PFSK-1 (cell line): ENCODE data around the gene DDHD1.
A peak's percentile ranks its signal among the peaks of the same experiment; 100 is the strongest.

Source experiments
- FOXP2 ChIP-seq: optimal IDR thresholded peaks from 2 replicates; pipeline ENCODE3; 2011; ENCODE audit warnings: borderline replicate concordance, control low read depth, inconsistent platforms; ENCODE audit not compliant: insufficient read depth; ENCODE audit errors: extremely low read length, extremely low read depth
- POLR2AphosphoS5 ChIP-seq: IDR thresholded peaks from 2 replicates; pipeline ENCODE4 v1.6.1; 2012; ENCODE audit warnings: low read depth, mild to moderate bottlenecking, control low read depth, low read length, moderate library complexity
- SIN3A ChIP-seq: IDR thresholded peaks from 2 replicates; pipeline ENCODE4 v1.6.1; 2012; ENCODE audit warnings: mild to moderate bottlenecking, low read length, moderate library complexity, borderline replicate concordance; ENCODE audit not compliant: insufficient read depth
- TAF1 ChIP-seq: IDR thresholded peaks from 2 replicates; pipeline ENCODE4 v1.6.1; 2012; ENCODE audit warnings: low read length, control low read depth, borderline replicate concordance; ENCODE audit not compliant: insufficient read depth
- TF ChIP-seq, protein P1 (sequence below), 2 experiments: IDR thresholded peaks; 2 replicates each; pipeline versions ENCODE4 v1.6.1 to v1.8.0; 2011 to 2012; ENCODE audit warnings: low read depth in 2 of 2, low read length in 2 of 2, control low read depth in 1 of 2, inconsistent platforms in 1 of 2, mild to moderate bottlenecking in 1 of 2, moderate library complexity in 1 of 2; ENCODE audit not compliant: insufficient read depth in 1 of 2

Gene DDHD1

DNA sequence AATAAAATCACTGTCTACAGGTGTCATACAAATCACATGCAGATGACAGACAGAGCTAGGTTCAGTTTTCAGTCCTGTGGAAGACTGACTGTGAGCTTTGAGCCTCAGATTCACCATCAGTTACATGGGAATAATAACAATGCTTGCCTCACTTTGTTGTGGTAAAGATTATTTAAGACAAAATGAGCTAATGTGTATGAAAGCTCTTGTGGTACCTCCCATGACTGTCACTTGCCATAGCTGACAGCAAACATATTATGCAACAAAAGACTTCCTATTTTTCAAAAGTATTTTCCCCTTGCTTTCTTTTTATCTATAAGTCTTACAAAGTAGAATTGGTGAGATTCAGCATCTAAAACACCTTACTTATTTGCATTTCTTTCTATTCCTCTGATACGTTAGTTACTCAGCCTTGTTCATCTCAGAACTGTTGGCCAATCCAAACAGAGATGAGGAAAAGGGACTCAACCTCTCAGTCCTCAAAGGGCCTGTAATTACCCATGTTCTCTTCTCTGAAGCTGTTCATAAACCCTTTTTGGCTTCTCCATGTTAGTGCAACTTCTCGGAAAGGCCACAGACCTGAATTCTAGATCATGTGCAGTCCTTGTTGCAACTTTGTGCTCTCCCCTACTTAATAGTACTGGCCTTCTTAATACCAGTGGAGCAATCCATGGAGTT, 8.8 kb upstream of the DDHD1 start:
- TF ChIP-seq FOXP2 (no peak), SIN3A (no peak), TAF1 (no peak), POLR2AphosphoS5 (no peak)
- TF ChIP-seq, protein P1, sequence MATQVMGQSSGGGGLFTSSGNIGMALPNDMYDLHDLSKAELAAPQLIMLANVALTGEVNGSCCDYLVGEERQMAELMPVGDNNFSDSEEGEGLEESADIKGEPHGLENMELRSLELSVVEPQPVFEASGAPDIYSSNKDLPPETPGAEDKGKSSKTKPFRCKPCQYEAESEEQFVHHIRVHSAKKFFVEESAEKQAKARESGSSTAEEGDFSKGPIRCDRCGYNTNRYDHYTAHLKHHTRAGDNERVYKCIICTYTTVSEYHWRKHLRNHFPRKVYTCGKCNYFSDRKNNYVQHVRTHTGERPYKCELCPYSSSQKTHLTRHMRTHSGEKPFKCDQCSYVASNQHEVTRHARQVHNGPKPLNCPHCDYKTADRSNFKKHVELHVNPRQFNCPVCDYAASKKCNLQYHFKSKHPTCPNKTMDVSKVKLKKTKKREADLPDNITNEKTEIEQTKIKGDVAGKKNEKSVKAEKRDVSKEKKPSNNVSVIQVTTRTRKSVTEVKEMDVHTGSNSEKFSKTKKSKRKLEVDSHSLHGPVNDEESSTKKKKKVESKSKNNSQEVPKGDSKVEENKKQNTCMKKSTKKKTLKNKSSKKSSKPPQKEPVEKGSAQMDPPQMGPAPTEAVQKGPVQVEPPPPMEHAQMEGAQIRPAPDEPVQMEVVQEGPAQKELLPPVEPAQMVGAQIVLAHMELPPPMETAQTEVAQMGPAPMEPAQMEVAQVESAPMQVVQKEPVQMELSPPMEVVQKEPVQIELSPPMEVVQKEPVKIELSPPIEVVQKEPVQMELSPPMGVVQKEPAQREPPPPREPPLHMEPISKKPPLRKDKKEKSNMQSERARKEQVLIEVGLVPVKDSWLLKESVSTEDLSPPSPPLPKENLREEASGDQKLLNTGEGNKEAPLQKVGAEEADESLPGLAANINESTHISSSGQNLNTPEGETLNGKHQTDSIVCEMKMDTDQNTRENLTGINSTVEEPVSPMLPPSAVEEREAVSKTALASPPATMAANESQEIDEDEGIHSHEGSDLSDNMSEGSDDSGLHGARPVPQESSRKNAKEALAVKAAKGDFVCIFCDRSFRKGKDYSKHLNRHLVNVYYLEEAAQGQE (IDR thresholded peaks at IDR 0.05; ENCODE audit: insufficient read depth in 1 of 2, low read depth in 2 of 2, low read length in 2 of 2): no peak

DNA sequence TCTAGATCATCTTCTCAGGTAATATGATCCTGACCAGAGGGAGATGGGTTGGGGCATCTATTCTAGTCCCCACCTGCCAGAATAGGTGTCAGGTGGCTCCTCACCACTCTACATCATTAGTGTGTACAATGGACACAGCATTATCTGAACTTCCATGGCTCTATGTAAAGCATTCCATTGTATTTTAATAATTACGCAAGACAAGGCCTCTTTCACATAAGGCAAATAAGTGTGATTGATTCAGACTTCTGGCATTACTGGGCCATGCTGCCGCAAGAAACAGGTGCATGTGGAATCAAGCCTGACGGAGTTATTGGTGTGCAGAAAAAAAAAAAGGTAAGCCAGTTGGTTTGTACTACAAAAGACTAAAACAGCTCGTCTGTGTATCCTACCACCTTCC, 3.1 kb upstream of the DDHD1 start:
- no peak for TF ChIP-seq FOXP2
- TF ChIP-seq, protein P1 (IDR thresholded peaks at IDR 0.05; ENCODE audit: insufficient read depth in 1 of 2, low read depth in 2 of 2, low read length in 2 of 2): no peak
- no peak for TF ChIP-seq SIN3A
- TF ChIP-seq TAF1: no peak
- TF ChIP-seq POLR2AphosphoS5: no peak

DNA sequence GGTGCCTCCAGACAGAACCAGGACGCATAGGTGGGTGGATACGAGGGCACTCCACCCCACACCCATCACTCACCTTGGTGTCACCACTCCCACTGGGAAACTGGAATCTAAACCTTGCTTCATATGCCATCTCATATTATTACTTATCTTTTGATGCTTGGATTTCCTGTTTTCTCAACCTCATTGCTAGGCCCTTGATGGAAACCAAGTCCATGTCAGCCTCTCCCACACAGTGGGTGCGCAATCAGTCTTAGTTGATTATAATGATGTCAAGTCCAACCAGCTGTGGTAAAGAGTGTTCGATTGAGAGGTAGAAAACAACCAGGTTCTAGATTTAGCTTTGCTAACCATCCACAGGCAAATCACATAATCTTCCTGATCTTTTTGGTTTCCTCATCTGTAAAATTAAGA, 584 bp upstream of the DDHD1 start:
- no peak for TF ChIP-seq SIN3A
- no peak for TF ChIP-seq FOXP2
- TF ChIP-seq TAF1: no peak
- no peak for TF ChIP-seq POLR2AphosphoS5
- TF ChIP-seq, protein P1 (IDR thresholded peaks at IDR 0.05; ENCODE audit: insufficient read depth in 1 of 2, low read depth in 2 of 2, low read length in 2 of 2): no peak

DNA sequence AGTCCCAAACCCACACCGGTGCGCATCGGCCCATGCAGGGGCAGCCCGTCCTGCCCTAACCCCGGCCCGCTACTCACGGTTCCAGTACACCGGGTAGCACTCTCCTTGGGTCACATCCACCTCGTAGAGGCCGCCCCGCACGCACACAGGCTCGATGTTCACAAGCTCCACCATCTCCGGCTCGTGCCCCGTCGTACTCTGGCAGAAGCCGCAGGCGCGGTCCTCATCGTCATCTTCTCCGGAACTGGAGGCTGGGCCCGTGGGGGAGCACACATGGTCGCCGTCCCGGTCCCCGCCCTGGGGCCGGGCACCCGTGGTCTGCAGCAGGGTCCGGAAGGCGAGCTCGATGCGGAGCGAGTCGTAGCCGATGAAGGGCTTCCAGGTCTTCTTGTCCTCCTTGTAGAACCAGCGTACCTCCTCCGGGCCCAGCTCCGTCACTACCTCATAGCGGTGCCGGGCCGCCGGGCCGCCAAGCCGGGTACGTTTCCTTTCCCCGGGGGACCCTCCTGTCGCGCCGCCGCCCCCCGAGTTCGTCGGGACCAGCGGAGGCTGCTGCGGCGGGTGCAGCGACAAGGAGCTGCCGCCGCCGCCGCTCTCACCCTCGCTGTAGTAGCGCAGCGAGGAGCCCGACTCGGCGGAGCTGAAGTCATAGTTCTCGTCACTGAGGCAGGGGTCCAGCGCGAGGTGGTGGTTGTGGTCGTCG, 788 bp downstream of the DDHD1 start:
- TF ChIP-seq, protein P1 (IDR thresholded peaks at IDR 0.05; ENCODE audit: insufficient read depth in 1 of 2, low read depth in 2 of 2, low read length in 2 of 2): no peak
- peak; percentile 34 for TF ChIP-seq FOXP2
- TF ChIP-seq TAF1: no peak
